Transverse colon (tissue), 4 donors: ENCODE data around the gene CCR1.

Experiments
- POLR2A ChIP-seq: fragments of 450-650 bp; IDR thresholded peaks from one replicate; pipeline ENCODE4 v1.6.1; 2016; ENCODE audit warnings: antibody characterized with exemption, mild to moderate bottlenecking, moderate library complexity
- POLR2AphosphoS5 ChIP-seq, 3 donors: sonication (generic); formaldehyde crosslinking; IDR thresholded peaks; one replicate each; pipeline ENCODE4 v1.6.1; 2016; ENCODE audit warnings: antibody characterized with exemption in 3 of 3
- TF ChIP-seq, protein P1 (sequence below), 5 experiments: fragments of 200-600 bp in 3 of 5; fragments of 450-650 bp in 2 of 5; sonication (generic) in 3 of 5; IDR thresholded peaks; 1 replicate in 2 of 5; 2 replicates in 3 of 5; pipeline ENCODE4 v1.5.1; 2016 to 2017; ENCODE audit warnings: antibody characterized with exemption in 5 of 5, inconsistent platforms in 3 of 5, mild to moderate bottlenecking in 2 of 5, moderate library complexity in 1 of 5

DNA sequence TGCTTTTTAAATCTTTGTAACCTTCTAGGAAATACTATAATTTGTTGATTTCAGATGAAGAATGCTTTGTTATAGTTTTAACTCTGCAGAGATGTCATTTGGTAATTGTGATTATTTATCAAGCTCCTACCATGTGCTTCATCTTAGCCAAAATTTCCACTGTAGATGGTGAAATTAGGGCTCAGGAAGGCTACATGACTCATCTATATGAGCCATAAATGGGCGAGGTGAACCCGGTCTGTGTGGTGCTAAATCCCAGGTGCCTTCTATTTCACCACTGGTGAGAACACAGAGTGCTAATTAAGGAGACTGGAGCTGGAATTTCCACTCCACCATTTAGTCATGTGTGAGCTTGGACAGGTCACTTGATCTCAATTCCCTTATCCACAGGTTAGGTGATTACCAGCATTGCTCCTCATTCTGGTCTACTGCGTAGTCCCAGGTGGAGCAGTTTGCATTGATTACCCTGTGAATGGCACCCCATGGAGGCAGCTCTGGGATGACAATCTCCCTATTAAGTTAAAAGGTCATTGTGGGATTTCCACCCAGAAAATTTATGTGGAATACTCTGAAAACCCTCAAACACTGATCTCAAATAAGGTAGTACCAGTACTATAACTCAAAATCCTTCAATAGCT, 31.3 kb upstream of the CCR1 start:
- TF ChIP-seq POLR2A (no peak), POLR2AphosphoS5 (IDR thresholded peaks at IDR 0.05) (no peak)
- TF ChIP-seq, protein P1, sequence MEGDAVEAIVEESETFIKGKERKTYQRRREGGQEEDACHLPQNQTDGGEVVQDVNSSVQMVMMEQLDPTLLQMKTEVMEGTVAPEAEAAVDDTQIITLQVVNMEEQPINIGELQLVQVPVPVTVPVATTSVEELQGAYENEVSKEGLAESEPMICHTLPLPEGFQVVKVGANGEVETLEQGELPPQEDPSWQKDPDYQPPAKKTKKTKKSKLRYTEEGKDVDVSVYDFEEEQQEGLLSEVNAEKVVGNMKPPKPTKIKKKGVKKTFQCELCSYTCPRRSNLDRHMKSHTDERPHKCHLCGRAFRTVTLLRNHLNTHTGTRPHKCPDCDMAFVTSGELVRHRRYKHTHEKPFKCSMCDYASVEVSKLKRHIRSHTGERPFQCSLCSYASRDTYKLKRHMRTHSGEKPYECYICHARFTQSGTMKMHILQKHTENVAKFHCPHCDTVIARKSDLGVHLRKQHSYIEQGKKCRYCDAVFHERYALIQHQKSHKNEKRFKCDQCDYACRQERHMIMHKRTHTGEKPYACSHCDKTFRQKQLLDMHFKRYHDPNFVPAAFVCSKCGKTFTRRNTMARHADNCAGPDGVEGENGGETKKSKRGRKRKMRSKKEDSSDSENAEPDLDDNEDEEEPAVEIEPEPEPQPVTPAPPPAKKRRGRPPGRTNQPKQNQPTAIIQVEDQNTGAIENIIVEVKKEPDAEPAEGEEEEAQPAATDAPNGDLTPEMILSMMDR (IDR thresholded peaks at IDR 0.05), result no peak
